Activated CD8-positive, alpha-beta memory T cell treated with anti-CD3 and anti-CD28 coated beads for 48 hours (primary cell): ENCODE results near the gene SMCO3.

Source experiments
- DNase-seq, 3 experiments: peaks; one replicate each; pipeline ENCODE4 v3.0.0-alpha.2; 2020; ENCODE audit warnings: low read depth in 2 of 3, low spot score in 2 of 3

The SMCO3 gene

GRCh38 chr12:14828892-14829291 is 14.9 kb upstream of the SMCO3 start:
- DNase-seq, result no peak

GRCh38 chr12:14827043-14827442 is 13.1 kb upstream of the SMCO3 start:
- no peak for DNase-seq

- DNase-seq, result no peak
Measured at GRCh38 chr12:14826491-14826890, 12.5 kb upstream of the SMCO3 start.

GRCh38 chr12:14825256-14825655 is 11.3 kb upstream of the SMCO3 start:
- DNase-seq, result no peak

- no peak for DNase-seq
Measured at GRCh38 chr12:14824012-14824634, 10.1 kb upstream of the SMCO3 start.

GRCh38 chr12:14811486-14811885 is 2.5 kb downstream of the SMCO3 start:
- DNase-seq, result no peak

- DNase-seq, result no peak
Measured at GRCh38 chr12:14810953-14811483, 3.0 kb downstream of the SMCO3 start.

GRCh38 chr12:14810167-14810952 is 3.6 kb downstream of the SMCO3 start:
- no peak for DNase-seq

GRCh38 chr12:14803830-14804160 is 10.2 kb downstream of the SMCO3 start:
- no peak for DNase-seq

- peak; percentile 55 to 68 (median 59) for DNase-seq
Measured at GRCh38 chr12:14803011-14803829, 10.8 kb downstream of the SMCO3 start, which contains the start of the genes C12orf60 and WBP11. TSS of gene C12orf60 (plus strand) at chr12:14803670. CDS start at chr12:14822936, 19,266 bp downstream. TSS of gene WBP11 (minus strand) at chr12:14803478. CDS start at chr12:14801383, 2,095 bp downstream.

GRCh38 chr12:14802721-14803010 is 11.3 kb downstream of the SMCO3 start:
- DNase-seq, result no peak

GRCh38 chr12:14802247-14802646 is 11.7 kb downstream of the SMCO3 start:
- DNase-seq, result no peak

- no peak for DNase-seq
Measured at GRCh38 chr12:14795028-14795448, 18.9 kb downstream of the SMCO3 start.

GRCh38 chr12:14785568-14785967 is 28.4 kb downstream of the SMCO3 start:
- DNase-seq, result no peak

- DNase-seq, result no peak
Measured at GRCh38 chr12:14784471-14784870, 29.5 kb downstream of the SMCO3 start.

- no peak for DNase-seq
Measured at GRCh38 chr12:14782756-14783155, 31.2 kb downstream of the SMCO3 start.

- DNase-seq, result no peak
Measured at GRCh38 chr12:14781563-14781962, 32.4 kb downstream of the SMCO3 start.

GRCh38 chr12:14780859-14781258 is 33.1 kb downstream of the SMCO3 start:
- no peak for DNase-seq

- no peak for DNase-seq
Measured at GRCh38 chr12:14779834-14780233, 34.1 kb downstream of the SMCO3 start.

GRCh38 chr12:14777271-14777670 is 36.7 kb downstream of the SMCO3 start:
- DNase-seq, result no peak

- DNase-seq, result no peak
Measured at GRCh38 chr12:14776236-14776961, 37.6 kb downstream of the SMCO3 start.
